ENCODE measurements around the gene TMC3.
"Not testable (repeated sequence)": the region's sequence is repeated elsewhere in the genome, so short reads cannot be mapped to it uniquely, and the experiment has no call there.

The TMC3 gene

GRCh38 chr15:81384891-81385720, 11.1 kb upstream of the TMC3 start:
- no peak for DNase-seq (ENCODE audit: low read depth)

- DNase-seq (ENCODE audit: low read depth) = no peak
Observed at GRCh38 chr15:81381720-81382119, 7.7 kb upstream of the TMC3 start.

- DNase-seq (ENCODE audit: low read depth) = no peak
Observed at GRCh38 chr15:81380668-81381067, 6.7 kb upstream of the TMC3 start.

GRCh38 chr15:81380203-81380602, 6.2 kb upstream of the TMC3 start:
- DNase-seq (ENCODE audit: low read depth) = no peak

- no peak for DNase-seq (ENCODE audit: low read depth)
Observed at GRCh38 chr15:81379269-81379668, 5.3 kb upstream of the TMC3 start.

GRCh38 chr15:81378443-81378842, 4.4 kb upstream of the TMC3 start:
- no peak for DNase-seq (ENCODE audit: low read depth)

GRCh38 chr15:81377871-81378270, 3.9 kb upstream of the TMC3 start:
- no peak for DNase-seq (ENCODE audit: low read depth)

- DNase-seq (ENCODE audit: low read depth) = no peak
Observed at GRCh38 chr15:81376231-81376630, 2.2 kb upstream of the TMC3 start.

- DNase-seq (ENCODE audit: low read depth) = no peak
Observed at GRCh38 chr15:81375461-81375860, 1.4 kb upstream of the TMC3 start.

- DNase-seq (ENCODE audit: low read depth) = no peak
Observed at GRCh38 chr15:81373176-81373575, 837 bp downstream of the TMC3 start.

- no peak for DNase-seq (ENCODE audit: low read depth)
Observed at GRCh38 chr15:81372575-81372974, 1.4 kb downstream of the TMC3 start.

GRCh38 chr15:81363718-81364500, 10.1 kb downstream of the TMC3 start:
- DNase-seq (ENCODE audit: low read depth) = no peak

- no peak for DNase-seq (ENCODE audit: low read depth)
Observed at GRCh38 chr15:81363276-81363675, 10.7 kb downstream of the TMC3 start.

- DNase-seq (ENCODE audit: low read depth) = no peak
Observed at GRCh38 chr15:81362790-81363189, 11.2 kb downstream of the TMC3 start.

- DNase-seq (ENCODE audit: low read depth) = no peak
Observed at GRCh38 chr15:81361891-81362290, 12.1 kb downstream of the TMC3 start.

GRCh38 chr15:81360491-81360890, 13.5 kb downstream of the TMC3 start:
- no peak for DNase-seq (ENCODE audit: low read depth)

GRCh38 chr15:81358248-81358647, 15.8 kb downstream of the TMC3 start:
- DNase-seq (ENCODE audit: low read depth) = no peak

- DNase-seq (ENCODE audit: low read depth) = no peak
Observed at GRCh38 chr15:81357180-81357686, 16.8 kb downstream of the TMC3 start.

- no peak for DNase-seq (ENCODE audit: low read depth)
Observed at GRCh38 chr15:81356252-81356651, 17.8 kb downstream of the TMC3 start.

GRCh38 chr15:81351651-81352050, 22.4 kb downstream of the TMC3 start:
- no peak for DNase-seq (ENCODE audit: low read depth)

- no peak for DNase-seq (ENCODE audit: low read depth)
Observed at GRCh38 chr15:81349271-81349670, 24.7 kb downstream of the TMC3 start.

- not testable (repeated sequence) for DNase-seq (ENCODE audit: low read depth)
Observed at GRCh38 chr15:81348691-81349090, 25.3 kb downstream of the TMC3 start.

GRCh38 chr15:81347910-81348309, 26.1 kb downstream of the TMC3 start:
- DNase-seq (ENCODE audit: low read depth) = no peak

All from activated gamma-delta T cell treated with anti-CD3 and anti-CD28 coated beads, Interleukin-2, amount 50 U/mL, for 16 hours (primary cell).